ENCODE results near the gene SERPINB7. TPM values are rescaled to one million over a fixed set of nuclear protein-coding genes. Genes with fewer than 3 reads are reported as not detected.

The SERPINB7 gene
- total and polyA plus RNA-seq, 10 of the 15 experiments (the other 5 are each of a cell fraction or from before 2014, with no cell fraction given): not detected

- Histone ChIP-seq H3K4me2 (ENCODE audit: control insufficient read depth, insufficient read depth) (no peak overlapping the region), H3K36me3 (ENCODE audit: control insufficient read depth in 2 of 2, insufficient read depth in 2 of 2, low read length in 1 of 2) (no peaks in the 10 kb centered on the region), H3K9ac (ENCODE audit: control insufficient read depth, insufficient read depth, low read length) (no peak overlapping the region), H3K27ac (ENCODE audit: control insufficient read depth, insufficient read depth) (no peak overlapping the region), H3K27me3 (replicated peaks in 1 of 2; ENCODE audit: control insufficient read depth in 2 of 2, insufficient read depth in 2 of 2, low read length in 1 of 2) (no peaks in the 10 kb centered on the region), H3K79me2 (ENCODE audit: control insufficient read depth, insufficient read depth, low read length) (no peaks in the 10 kb centered on the region), H3K4me3 (no peak overlapping the region), H2AFZ (ENCODE audit: control insufficient read depth, low read depth, low read length) (no peak overlapping the region), H4K20me1 (ENCODE audit: control insufficient read depth, insufficient read depth) (no peaks in the 10 kb centered on the region), H3K9me3 (replicated peaks; ENCODE audit: control insufficient read depth, insufficient read depth, low read length) (no peaks in the 10 kb centered on the region), H3K4me1 (ENCODE audit: control insufficient read depth, insufficient read depth, low read length) (peaks cover 14% of the 10 kb centered on the region; the same call in 1 of the 2 replicates)
- no peak for DNase-seq (ENCODE audit: low read depth, low spot score)
- SMC1A ChIA-PET (ENCODE audit: uncharacterized antibody, unreplicated experiment): no interaction called here
- FAIRE-seq: no peak
- intact Hi-C loops (cut with micrococcal nuclease; ENCODE audit: unreplicated experiment) (no loop called here), in situ Hi-C loops (cut with MboI) (no loop called here)
- CTCF ChIA-PET: interaction anchor here (1.1 kb wide), 1 partner anchor 9 kb away, joined by 3 read pairs; no protein-coding TSS in a partner anchor
- WGBS (ENCODE audit: insufficient coverage, insufficient replicate concordance, low lambda C conversion rate, missing lambda C conversion rate): 14% methylated on average over 4 of the region's 4 CpGs
- RAD21 ChIA-PET (ENCODE audit: unreplicated experiment): no interaction called here
- TF ChIP-seq EED (IDR thresholded peaks at IDR 0.05; ENCODE audit: low read depth): no peak
- no peak for TF ChIP-seq NBN (IDR thresholded peaks at IDR 0.05)
- TF ChIP-seq KAT2A (conservative IDR thresholded peaks at IDR 0.05; ENCODE audit: control insufficient read depth, low read depth, low read length): no peak
- no peak for TF ChIP-seq TARDBP (IDR thresholded peaks at IDR 0.05; ENCODE audit: borderline replicate concordance)
- no peak for TF ChIP-seq JUNB (IDR thresholded peaks at IDR 0.05)
- no peak for TF ChIP-seq CTCF (IDR thresholded peaks at IDR 0.05 in 2 of 3, conservative IDR thresholded peaks at IDR 0.05 in 1 of 3; ENCODE audit: control insufficient read depth in 2 of 3, extremely low read depth in 1 of 3, insufficient read depth in 1 of 3, low read depth in 3 of 3, low read length in 3 of 3)
- TF ChIP-seq, protein P1, sequence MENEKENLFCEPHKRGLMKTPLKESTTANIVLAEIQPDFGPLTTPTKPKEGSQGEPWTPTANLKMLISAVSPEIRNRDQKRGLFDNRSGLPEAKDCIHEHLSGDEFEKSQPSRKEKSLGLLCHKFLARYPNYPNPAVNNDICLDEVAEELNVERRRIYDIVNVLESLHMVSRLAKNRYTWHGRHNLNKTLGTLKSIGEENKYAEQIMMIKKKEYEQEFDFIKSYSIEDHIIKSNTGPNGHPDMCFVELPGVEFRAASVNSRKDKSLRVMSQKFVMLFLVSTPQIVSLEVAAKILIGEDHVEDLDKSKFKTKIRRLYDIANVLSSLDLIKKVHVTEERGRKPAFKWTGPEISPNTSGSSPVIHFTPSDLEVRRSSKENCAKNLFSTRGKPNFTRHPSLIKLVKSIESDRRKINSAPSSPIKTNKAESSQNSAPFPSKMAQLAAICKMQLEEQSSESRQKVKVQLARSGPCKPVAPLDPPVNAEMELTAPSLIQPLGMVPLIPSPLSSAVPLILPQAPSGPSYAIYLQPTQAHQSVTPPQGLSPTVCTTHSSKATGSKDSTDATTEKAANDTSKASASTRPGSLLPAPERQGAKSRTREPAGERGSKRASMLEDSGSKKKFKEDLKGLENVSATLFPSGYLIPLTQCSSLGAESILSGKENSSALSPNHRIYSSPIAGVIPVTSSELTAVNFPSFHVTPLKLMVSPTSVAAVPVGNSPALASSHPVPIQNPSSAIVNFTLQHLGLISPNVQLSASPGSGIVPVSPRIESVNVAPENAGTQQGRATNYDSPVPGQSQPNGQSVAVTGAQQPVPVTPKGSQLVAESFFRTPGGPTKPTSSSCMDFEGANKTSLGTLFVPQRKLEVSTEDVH (IDR thresholded peaks at IDR 0.05; ENCODE audit: low read depth, partially characterized antibody): no peak
- no peak for TF ChIP-seq RELA (IDR thresholded peaks at IDR 0.05; ENCODE audit: borderline replicate concordance, partially characterized antibody)
- no peak for TF ChIP-seq HDAC2 (IDR thresholded peaks at IDR 0.05)
- TF ChIP-seq CBX5 (IDR thresholded peaks at IDR 0.05; ENCODE audit: low read depth): no peak
- no peak for TF ChIP-seq ASH2L (IDR thresholded peaks at IDR 0.05; ENCODE audit: borderline replicate concordance, low read depth)
- TF ChIP-seq ATF7 (IDR thresholded peaks at IDR 0.05; ENCODE audit: low read depth): no peak
- no peak for TF ChIP-seq EZH2 (IDR thresholded peaks at IDR 0.05; ENCODE audit: borderline replicate concordance, control insufficient read depth, low read depth, low read length)
- TF ChIP-seq ZNF274 (IDR thresholded peaks at IDR 0.05; ENCODE audit: insufficient read depth, insufficient read length): no peak
- TF ChIP-seq ZNF622 (IDR thresholded peaks at IDR 0.05): no peak
- no peak for TF ChIP-seq CHD2 (IDR thresholded peaks at IDR 0.05; ENCODE audit: borderline replicate concordance, low read depth, low read length)
- BruUV-seq (replicated peaks): no TSS peak
- ATAC-seq: no peak
- POLR2A ChIA-PET: no interaction called here
Measured at GRCh38 chr18:63834471-63835113, 59.4 kb downstream of the SERPINB7 start.
